ENCODE results near the gene SPAG16.

SPAG16 gene

DNA sequence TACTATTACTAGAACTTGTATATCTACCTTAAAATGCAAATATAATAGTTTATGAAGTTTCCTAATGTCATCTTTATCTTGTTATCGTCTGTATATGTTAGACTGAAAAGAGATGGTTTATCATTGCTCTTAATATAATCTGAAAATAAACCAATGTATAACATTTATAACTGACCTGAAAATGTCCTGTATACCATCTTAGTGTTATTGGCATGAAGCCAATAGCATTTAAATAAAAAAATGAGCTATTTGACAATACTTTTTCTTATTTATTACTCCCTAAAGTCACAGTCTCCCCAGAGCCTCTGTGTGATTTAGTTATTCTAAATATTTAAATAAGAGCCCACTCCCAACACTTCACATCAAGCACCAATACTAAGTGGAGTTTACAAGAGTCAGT lies 1128.4 kb downstream of the SPAG16 start:
- Histone ChIP-seq H3K36me3 (ENCODE audit: control insufficient read depth, insufficient read depth, low read length) (no peaks in the 10 kb centered on the region), H3K4me3 (ENCODE audit: insufficient read depth, low read depth, low read length) (no peak overlapping the region), H3K4me1 (ENCODE audit: control insufficient read depth, insufficient read depth, low read length) (no peaks in the 10 kb centered on the region), H3K27me3 (ENCODE audit: control insufficient read depth, insufficient read depth, low read length, poor library complexity, severe bottlenecking) (peaks cover 6% of the 10 kb centered on the region), H3K27ac (ENCODE audit: insufficient read depth, low read depth, low read length, poor library complexity, severe bottlenecking) (no peak overlapping the region), H3K9me3 (ENCODE audit: control insufficient read depth, low read length) (no peaks in the 10 kb centered on the region)
- no CpG with 5 or more reads among the region's 1 CpG for WGBS, 2 experiments

DNA sequence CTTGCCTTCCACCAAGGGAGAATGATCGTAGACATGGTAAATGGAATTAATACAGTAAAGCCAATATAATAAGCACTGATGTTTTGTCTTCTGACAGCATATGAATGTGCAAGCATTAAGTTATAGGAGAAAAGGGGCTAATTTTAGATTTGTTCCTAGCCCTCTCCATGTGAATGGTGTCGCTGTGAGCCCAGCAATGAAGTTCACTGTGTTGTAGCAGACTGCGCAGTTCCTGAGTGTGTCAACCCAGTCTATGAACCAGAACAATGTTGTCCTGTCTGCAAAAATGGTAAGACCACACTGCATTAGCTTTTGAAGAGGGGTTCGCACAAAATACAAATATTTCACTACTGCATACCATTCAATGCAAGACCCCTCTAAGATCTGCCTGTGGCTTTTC lies 1152.2 kb downstream of the SPAG16 start:
- 95 to 98% methylated on average over 4 of the region's 4 CpGs for WGBS, 2 experiments
- H3K36me3 ChIP-seq (ENCODE audit: control insufficient read depth, insufficient read depth, low read length): no peaks in the 10 kb centered on the region
- H3K4me3 ChIP-seq (ENCODE audit: insufficient read depth, low read depth, low read length): no peak overlapping the region
- no peak overlapping the region for H3K27ac ChIP-seq (ENCODE audit: insufficient read depth, low read depth, low read length, poor library complexity, severe bottlenecking)
- H3K27me3 ChIP-seq (ENCODE audit: control insufficient read depth, insufficient read depth, low read length, poor library complexity, severe bottlenecking): no peaks in the 10 kb centered on the region
- H3K4me1 ChIP-seq (ENCODE audit: control insufficient read depth, insufficient read depth, low read length): no peaks in the 10 kb centered on the region
- no peaks in the 10 kb centered on the region for H3K9me3 ChIP-seq (ENCODE audit: control insufficient read depth, low read length)

DNA sequence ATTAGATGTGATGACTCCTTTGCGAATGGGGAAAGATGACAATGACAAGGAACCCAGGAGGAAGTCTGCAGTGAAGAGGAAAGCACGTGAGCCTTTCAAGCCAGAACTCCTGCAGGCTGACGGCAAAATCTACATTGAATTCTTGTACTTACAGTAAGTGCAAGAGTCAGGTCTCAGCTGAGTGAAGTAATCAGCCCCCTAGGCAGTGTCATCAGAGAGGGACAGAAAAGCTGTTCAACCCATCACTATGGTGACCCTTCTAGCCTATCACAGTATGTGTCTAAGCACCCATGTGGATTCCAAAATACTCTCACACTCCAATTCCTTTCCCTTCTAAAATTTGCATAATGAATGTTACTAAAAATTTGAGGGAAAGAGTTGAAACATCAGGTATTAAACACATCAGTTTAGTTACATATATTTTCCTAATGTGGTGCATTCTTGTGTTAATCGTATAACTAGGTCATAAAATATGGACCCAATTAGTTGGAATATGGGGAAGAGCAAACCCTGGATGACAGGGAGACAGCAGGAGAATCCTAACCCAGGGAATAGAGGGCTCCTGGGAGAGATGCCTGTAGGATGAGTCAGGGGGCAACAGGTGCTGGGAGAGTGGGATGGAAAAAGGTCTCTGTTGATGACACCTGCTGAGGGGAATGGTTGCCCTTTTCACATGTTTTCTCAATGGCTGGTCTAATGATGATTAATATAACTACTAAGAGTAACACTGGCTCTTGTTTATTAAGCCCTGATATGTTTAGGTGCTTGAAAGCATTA lies 1166.0 kb downstream of the SPAG16 start:
- Histone ChIP-seq H3K4me3 (ENCODE audit: insufficient read depth, low read depth, low read length) (no peak overlapping the region), H3K27me3 (ENCODE audit: control insufficient read depth, insufficient read depth, low read length, poor library complexity, severe bottlenecking) (no peaks in the 10 kb centered on the region), H3K36me3 (ENCODE audit: control insufficient read depth, insufficient read depth, low read length) (no peaks in the 10 kb centered on the region), H3K4me1 (ENCODE audit: control insufficient read depth, insufficient read depth, low read length) (no peaks in the 10 kb centered on the region), H3K9me3 (ENCODE audit: control insufficient read depth, low read length) (no peaks in the 10 kb centered on the region), H3K27ac (ENCODE audit: insufficient read depth, low read depth, low read length, poor library complexity, severe bottlenecking) (no peak overlapping the region)
- 92 to 93% methylated on average over 4 of the region's 4 CpGs for WGBS, 2 experiments

DNA sequence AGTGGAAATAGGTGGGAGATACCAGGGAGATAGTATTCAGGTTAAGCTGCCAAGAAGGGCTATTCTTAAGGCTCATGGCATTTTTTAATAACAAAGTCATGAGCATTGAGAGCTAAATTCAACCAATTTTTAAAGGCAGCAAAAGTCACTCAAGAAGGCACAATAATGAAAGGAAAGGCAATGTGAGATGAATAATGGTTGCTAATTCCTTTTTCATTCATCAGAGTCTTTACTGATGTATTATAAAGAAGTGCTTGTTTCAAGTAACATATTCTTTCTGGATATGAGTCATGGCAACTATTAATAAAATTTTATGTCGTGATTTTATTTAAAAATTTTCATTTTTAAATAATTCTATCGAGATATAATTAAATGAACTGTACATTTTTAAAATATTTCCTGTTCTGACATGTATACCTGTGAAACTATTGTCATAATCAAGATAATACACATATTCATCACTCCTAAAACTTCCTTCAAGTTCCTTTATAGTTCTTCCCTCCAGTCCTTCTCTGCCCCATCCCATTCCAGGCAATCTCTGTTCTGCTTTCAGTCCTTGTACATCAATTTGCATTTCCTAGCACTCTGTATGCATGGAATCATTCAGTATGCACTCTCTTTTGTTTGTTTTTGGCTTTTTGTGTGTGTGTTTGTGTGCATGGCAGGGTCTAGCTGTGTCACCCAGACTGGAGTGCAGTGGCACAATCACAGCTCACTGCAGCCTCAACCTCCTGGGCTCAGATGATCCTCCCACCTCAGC lies 1167.4 kb downstream of the SPAG16 start:
- Histone ChIP-seq H3K9me3 (ENCODE audit: control insufficient read depth, low read length) (no peaks in the 10 kb centered on the region), H3K27me3 (ENCODE audit: control insufficient read depth, insufficient read depth, low read length, poor library complexity, severe bottlenecking) (no peaks in the 10 kb centered on the region), H3K36me3 (ENCODE audit: control insufficient read depth, insufficient read depth, low read length) (no peaks in the 10 kb centered on the region), H3K4me3 (ENCODE audit: insufficient read depth, low read depth, low read length) (no peak overlapping the region), H3K4me1 (ENCODE audit: control insufficient read depth, insufficient read depth, low read length) (no peaks in the 10 kb centered on the region), H3K27ac (ENCODE audit: insufficient read depth, low read depth, low read length, poor library complexity, severe bottlenecking) (no peak overlapping the region)
- no CpG with 5 or more reads among the region's 2 CpGs for WGBS, 2 experiments
